HG03571 (cell line): Measurements from ENCODE around the gene CSNK1D.

Experiments
- ATAC-seq: cut with Tn5 transposase; IDR thresholded peaks from one replicate; pipeline ENCODE4 v1.9.1; 2021; ENCODE audit not compliant: unreplicated experiment

The CSNK1D gene

DNA sequence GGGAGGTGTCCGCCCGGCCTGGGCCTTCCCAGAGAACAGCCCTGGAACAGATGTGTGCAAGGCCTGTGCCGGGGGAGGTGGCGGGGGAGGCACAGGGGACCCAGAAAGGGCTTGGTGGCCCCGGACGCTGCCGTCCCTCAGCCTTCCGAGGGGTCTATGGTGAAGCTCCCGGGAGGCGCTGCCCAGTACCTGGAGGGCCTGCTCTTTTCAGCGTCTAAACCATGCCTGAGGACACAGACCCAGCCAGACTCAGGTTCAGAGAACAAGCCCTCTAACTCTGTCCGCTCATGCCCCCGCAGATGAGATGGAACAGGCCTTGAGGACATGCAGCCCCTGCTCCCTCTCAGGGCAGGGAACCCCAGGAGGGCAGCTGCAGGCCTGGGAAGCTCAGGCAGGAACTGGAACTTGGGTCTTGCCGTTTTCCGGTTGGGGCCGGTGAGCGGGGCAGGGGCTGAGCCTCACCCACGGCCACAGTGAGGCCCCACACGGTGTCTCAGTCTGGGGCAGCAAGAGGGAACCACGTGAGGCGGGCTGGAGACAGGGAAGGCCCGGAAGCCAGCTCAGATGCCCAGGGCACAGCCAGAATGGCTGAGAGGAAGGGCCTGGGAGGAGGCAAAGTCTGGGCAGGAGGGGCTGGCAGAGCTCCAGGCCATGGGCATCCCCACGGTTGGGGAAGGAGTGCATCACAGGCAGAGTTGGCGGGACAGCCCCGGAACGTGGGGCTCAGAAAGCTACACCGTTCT, 32.1 kb downstream of the CSNK1D start:
- no peak for ATAC-seq

DNA sequence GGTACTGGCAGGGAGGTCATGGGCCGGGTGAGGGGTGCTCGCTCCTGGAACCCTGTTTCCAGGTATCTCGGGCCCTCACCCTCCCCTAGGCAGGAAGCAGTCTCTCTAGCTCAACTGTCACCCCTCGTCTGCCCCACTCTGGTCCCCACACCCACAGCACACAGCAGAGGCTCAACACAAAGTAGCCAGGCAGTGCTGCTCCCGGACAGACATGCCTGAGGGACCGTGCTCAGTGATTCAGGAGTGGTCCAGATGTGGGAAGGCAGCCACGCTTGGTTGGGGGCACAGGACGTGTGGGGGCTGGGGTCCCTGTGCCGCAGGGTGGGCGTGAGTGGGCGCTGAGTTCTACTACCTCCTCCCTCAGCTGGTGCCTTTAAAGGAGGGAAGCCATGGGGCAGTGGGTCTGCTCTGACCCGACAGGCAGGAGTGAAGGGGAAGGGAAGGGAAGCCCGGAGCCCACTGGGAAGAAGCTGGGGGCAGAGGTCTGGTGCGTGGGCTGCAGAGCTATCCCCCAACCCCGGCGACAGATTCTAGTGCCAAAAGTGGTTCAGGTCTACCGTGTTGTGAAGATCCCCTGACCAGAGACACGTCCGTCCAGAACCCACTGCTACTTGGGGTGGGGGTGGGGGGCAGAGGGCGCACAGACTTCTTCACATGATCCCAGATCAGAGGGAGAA, 32.9 kb downstream of the CSNK1D start:
- no peak for ATAC-seq

DNA sequence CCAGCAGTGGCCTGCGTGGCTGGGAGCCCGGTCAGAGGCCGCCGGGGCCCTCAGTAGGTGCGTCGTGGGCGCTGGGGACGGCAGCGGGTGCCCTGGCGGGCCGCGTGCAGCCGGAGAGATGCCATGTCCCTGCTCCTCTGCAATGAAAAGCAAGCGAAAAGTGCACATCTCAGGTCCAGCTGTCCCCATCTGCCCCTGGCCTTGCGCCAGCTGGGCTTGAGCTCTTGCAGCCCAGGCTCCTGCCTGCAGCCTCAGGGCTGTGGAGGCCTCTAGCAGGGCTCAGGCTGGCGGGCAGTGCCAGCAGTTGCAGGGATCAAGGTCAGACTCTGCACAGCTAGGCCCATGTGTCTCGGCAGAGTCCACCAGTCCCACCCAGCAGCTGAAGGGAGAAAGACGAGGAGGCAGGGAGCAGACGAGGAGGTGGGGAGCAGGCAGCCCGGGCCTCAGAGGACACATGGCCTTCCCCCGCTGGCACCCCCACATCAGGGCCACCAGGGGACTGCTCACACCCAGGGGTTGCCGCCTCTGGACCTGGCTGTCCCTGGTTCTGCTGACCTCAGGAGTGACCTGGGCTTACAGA, 33.5 kb downstream of the CSNK1D start:
- ATAC-seq: no peak

DNA sequence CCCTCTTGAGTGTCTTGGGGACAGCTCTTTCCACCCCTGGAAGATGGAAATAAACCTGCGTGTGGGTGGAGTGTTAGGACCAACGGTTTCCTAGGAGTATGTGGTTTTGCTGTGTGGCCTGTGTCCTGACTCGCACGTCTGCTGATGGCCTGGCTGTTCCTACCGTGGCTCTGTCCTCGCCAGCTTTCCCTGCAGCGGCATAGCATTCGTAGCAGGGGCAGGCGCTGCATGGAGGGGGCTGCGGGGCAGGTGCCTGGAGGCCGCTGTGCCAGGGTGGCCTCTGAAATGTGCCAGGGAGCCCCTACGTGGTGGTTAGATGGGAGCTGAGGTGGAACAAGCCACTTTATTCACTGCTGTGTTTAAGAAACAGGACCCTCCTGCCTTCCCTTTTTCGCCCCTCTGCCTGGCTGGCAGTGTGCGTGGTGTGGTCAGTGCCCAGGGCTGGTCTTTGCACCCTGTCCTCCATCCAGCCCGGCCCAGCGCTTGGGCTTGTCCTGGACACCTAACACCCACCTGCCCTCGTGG, 34.0 kb downstream of the CSNK1D start:
- ATAC-seq: no peak

DNA sequence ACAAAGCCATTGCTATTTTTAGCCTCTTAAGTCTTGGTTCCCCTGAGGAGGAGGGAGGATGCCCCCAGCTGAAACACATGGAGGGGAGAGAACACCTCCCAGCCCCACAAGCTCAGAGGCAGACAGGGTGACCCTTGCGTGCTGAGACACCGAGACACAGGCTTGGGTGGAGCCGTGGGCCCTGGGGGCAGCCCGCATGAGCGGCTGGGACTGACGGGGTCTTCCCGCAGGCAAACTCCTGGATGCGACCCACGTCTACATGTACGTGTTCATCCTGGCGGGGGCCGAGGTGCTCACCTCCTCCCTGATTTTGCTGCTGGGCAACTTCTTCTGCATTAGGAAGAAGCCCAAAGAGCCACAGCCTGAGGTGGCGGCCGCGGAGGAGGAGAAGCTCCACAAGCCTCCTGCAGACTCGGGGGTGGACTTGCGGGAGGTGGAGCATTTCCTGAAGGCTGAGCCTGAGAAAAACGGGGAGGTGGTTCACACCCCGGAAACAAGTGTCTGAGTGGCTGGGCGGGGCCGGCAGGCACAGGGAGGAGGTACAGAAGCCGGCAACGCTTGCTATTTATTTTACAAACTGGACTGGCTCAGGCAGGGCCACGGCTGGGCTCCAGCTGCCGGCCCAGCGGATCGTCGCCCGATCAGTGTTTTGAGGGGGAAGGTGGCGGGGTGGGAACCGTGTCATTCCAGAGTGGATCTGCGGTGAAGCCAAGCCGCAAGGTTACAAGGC, 34.9 kb downstream of the CSNK1D start:
- no peak for ATAC-seq

DNA sequence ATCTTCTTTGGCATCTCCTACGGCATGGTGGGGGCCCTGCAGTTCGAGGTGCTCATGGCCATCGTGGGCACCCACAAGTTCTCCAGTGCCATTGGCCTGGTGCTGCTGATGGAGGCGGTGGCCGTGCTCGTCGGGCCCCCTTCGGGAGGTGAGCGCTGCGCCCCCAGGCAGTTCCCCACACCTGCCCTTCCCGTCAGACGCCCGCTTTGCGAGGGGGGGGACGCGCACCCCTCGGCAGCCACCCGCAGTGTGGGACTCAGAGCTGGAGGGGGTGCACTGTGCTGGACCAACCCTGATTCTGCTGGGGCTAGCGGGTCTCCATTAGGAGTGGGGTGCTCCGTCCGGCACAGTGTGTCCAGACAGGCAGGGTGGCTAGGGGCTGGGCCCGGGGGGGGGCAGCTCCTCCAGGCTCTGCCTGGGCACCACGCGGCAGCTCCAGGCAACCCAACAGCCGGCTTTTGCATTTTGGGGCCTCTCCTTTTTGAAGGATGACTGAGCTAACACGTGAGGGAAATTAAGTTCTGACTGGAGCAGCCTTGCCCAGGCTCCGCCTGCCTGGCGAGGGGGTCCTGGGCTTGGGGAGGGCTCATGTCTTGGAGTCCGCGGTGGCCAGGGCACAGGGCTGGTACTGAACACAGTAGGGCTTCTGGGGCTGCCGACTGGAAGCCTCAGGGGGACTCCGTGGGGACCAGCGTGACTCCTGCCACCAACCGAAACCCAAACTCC, 35.6 kb downstream of the CSNK1D start:
- no peak for ATAC-seq

DNA sequence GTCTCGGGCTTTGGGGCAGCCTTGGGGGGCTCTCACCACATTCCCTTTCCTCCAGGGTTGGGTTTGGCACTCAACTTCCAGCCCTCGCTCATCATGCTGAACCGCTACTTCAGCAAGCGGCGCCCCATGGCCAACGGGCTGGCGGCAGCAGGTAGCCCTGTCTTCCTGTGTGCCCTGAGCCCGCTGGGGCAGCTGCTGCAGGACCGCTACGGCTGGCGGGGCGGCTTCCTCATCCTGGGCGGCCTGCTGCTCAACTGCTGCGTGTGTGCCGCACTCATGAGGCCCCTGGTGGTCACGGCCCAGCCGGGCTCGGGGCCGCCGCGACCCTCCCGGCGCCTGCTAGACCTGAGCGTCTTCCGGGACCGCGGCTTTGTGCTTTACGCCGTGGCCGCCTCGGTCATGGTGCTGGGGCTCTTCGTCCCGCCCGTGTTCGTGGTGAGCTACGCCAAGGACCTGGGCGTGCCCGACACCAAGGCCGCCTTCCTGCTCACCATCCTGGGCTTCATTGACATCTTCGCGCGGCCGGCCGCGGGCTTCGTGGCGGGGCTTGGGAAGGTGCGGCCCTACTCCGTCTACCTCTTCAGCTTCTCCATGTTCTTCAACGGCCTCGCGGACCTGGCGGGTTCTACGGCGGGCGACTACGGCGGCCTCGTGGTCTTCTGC, 36.3 kb downstream of the CSNK1D start:
- no peak for ATAC-seq

DNA sequence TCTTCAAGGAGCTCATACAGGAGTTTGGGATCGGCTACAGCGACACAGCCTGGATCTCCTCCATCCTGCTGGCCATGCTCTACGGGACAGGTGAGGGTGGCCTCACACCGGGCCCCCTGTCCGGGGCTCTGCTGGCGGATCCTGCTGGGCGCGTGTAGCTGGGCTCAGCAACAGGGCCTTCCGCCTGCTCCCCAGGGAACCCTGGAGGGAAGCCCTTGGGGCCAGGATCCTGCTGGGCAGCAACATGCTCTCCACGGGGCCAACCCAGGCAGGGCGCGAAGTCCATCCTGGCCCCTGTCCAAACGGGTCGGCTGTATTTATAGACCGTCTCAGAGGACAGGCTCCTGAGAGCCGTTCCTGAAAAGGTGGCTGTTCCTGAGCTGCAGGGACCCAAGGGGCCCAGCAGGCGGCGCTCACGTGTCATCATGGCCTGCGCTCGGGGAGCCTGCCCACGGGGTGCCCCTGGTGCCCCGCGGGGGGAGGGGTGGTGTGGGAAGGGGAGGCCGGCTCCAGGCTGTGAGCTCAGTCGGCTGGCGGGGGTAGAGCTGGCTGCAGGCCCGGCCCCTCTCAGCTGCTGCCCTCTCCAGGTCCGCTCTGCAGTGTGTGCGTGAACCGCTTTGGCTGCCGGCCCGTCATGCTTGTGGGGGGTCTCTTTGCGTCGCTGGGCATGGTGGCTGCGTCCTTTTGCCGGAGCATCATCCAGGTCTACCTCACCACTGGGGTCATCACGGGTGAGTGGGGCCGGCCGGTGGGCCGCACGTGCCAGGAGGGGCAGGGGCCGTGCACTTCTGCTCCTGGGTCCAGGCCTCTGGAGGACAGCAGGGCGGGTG, 37.1 kb downstream of the CSNK1D start:
- ATAC-seq: no peak

DNA sequence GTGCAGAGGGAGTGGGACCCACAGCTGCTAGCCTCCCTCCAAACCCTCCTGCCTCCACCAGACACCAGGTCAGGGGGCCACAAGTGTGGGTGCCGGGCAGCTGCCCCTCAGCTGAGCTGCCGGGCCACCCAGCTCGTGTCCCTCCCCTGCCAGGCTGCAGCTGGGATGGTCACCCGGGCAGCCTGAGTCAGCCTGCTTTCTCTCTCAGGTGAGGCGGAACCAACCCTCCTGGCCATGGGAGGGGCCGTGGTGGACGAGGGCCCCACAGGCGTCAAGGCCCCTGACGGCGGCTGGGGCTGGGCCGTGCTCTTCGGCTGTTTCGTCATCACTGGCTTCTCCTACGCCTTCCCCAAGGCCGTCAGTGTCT, 37.7 kb downstream of the CSNK1D start:
- no peak for ATAC-seq

DNA sequence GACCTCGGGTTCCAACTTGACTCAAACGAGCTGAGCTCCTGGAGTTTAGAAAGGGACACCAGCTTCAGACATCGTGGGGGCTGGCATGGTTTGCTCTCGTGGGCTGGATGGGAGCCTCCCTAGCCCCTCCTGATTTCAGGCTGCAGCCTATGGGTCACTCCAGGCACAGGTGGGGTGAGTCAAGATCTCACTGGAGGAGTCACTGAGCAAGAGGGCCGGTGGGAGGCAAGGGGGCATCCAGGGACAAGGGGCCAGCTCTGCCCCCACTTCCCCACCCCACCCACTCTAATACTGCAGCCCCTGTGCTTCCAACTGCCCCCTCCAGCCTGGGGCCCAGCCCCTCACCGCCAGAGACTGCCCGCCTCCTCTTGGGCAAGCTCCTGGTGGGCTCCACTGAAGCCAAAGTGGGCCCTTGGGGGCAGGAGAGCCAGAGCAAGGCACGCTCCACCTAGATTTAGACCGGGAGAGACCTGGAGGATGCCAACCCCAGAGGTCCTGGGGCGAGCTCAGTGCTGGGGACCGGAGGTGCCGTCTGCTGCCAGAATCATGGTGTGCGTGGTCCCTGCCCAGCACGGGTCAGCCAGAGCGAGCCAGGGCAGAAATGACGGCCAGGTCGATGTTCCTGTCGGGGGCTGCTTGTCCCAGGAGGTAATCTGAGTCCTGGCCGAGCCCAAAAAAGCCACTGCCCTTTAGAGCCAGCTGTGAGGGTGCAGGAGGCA, 38.3 kb downstream of the CSNK1D start:
- no peak for ATAC-seq

DNA sequence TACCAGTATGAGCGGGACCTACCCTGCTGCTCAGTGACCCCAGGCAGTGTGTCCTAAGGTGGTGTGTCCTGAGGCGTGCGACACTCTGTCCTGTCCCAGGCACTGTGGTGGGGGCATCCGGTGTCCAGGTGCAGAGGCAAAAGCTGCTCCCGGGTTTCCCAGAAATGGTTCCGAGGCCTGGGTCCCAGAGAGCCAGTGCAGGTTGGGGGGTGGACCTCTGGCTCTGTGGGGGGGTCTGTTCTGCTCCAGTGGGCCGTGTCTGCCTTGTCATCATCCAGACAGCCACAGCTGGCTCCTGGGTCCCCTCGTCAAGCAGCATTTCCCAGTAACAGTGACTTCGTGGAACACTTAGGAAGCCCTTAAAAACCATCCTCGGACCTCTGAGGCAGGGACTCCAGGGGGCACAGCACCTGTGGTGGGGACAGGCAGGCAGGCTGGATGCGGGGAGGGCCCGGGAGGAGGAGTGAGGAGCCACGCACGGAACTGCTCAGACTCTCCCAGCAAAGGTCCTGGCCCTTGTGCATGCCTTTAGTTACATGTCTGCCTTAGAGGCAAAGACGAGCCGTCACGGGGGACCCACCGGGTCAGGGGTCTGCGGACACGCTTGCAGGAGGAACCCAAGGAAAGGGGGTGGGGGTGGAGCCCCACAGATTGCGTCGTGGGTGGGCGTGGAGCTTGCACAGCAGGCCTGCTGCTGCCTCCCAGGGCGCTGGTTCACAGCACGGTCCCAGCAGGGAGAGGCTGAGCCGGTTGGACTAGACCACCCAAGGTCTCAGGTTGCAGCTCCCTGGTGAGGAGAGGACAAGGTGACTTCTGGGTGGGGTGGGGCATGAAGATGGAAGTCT, 39.1 kb downstream of the CSNK1D start:
- no peak for ATAC-seq

DNA sequence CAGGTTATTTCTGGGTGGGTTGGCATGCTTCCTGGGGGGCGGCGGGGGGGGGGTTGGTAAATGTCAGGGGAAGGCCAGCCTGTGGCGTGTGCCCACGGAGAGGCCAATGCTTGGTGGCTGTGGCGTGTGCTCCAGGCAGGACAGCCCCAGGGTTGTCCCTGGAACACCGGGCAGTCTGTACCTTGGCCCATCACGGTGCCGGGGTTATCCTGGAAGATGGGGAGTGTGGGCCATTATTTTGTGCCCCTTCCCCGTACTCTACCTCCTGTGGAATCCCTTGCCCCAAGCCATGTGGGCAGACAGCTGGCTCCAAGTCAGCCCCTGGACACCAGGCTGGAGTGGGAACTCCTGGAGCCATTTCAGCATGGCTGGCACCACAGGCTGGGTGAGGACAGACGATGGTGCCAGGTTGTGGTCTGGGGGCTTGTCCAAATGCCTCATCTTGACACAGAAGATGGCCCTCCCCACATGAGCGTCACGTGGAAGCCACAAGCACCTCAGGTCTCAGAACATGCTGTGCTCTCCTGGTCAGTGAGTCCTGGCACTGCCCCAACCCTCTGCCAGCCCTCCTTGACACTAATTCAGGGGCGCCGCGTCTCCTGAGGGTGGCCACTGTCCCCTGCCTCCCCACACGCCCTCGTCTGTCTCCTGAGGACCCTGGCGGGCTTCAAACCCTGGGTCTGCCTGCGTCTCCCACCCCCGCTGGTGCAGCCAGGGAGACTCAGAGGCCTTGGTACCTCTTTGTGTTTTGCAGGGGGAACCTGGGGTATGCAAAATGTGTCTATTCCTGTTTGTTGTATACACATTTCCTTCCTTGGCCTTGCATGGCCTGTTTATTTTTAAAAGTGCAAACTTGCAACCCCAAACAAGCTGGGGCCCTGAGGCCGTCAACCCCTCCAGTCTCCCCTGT, 40.4 kb downstream of the CSNK1D start:
- ATAC-seq: no peak

DNA sequence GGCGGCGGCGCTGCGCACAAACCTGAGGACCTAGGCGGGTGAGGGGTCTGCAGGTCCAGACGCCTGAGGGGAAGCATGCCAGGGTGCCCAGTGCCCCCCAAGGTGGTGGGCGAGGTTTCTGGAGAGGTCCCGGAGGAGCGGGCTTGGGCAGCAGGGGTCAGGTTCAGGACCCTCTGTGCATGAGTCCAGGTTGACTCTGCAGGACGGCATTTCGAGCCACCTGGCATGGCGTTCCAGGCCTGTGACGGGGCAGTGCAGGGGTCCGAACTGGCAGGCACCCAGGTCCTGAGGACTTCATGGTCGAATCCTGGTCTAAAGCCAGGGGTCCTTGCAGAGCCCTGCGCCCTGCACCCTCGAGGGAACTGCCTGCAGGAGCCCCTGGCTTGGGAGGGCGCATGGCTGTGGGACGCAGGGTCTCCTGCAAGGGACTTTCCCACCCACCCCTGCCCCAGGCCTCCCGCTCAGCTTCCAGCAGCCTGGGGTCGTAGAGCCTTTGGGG, 41.1 kb downstream of the CSNK1D start:
- no peak for ATAC-seq

DNA sequence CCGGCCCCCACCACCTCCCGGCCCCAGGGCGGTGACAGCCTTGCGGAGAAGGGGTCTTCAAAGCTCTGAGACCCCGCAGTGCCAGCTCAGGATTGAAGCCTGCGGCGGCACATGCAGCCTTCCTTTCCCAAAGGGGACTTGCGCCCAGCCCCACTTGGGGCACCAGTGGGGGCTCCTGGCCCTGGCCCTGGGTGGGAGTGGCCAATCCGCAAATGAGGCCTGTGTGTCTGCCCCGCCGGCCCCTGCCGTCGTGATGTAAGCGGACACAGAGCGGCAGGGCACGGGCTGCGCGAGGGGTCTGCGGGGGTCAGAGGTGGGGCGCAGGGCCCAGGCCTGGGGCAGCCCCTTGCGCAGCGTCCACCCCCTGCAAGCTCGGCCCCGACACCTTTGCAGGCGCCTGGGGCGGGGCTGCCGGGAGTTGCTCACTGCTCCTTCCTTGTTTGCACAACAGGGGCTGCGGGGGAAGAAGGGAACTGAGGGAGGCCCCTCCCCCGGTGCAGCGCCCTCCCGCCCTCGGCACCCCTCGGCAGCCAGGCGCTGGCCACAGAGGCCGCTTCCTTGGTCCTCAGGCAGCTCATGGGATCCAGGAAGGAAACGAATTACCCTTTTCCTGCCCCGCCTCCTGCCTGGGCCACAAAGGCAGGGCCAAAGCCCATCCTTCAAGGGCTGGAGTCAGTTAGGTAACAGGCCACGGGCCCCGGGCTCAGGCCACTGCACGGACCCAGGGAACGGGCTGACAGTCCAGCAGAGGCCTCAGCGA, 41.8 kb downstream of the CSNK1D start:
- no peak for ATAC-seq

DNA sequence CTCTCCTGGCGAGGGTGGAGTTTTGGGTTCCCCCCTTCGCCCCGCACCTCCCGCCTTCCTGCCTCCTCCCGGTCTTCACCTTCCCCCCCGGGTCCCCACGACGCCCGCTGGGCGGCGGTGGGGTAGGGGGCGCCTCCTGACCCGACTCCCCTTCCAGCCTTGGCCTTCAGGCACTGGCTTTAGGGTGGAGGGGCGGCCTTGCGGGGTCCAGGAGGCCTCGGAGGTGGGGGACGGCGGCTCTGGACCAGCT, 42.3 kb downstream of the CSNK1D start:
- ATAC-seq: no peak

DNA sequence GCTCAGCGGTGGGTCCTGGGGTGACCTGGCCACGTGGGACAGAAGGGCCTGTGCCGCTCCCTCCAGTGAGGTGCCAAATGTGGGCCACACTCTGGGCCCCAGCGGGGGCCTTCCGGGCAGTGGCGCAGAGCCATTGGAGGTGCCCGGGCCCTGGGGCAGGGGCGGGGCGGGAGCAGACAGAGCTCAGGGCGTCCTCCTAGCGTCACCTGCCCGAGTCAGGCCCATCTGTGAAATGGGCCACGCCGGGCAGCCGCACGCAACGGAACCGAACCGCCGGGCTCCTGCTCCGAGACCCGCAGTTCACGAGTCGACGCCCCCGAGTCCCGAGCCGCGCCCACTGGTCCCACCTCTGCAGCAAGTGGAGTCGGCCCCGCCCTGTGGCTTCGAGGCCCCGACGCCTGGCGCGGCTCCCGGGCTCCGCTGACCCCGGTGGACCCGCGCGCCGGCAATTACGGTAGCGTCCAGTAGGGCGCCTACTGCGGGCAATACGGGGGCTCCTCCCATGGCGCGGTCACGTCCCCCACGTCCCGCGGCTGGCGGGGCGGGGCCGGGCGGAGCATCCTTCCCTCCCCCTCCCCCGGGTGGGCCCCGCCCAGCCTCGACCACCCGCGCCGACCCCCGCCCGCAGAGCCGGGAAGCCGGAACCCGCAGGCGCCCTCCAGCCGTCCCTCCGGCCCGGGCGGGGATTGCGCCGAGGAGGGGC, 42.7 kb downstream of the CSNK1D start:
- no peak for ATAC-seq
